Posterior vena cava (tissue), 2 donors: Measurements from ENCODE around the gene RASSF4. TPM values are rescaled to one million over a fixed set of nuclear protein-coding genes. Genes with fewer than 3 reads are reported as not detected.

ENCODE experiments used
- DNase-seq: peaks from one replicate; pipeline ENCODE4 v3.0.0-alpha.2; 2020; ENCODE audit warnings: low spot score
- intact Hi-C, 2 donors: fragments of 100-400 bp; cut with DNase I; formaldehyde crosslinking; loops; one replicate each; pipeline versions ENCODE4 v1.14.1 to v1.14.2; 2022 to 2023
- total RNA-seq, 2 donors: library from RNA; stranded (reverse); fragmentation: NEBNext Ultra II Directional; extraction: Animal tissue kit (Norgen Biotek cat#: 25700); gene quantifications; one replicate each; pipeline ENCODE4 v1.2.1, GENCODE V29; 2021
- donor health status: DM: yes; HTN: yes; CAD: no.
- donor health status: DM: yes; HTN: yes; CAD: no.

Gene RASSF4
- total RNA-seq, 2 donors from 2014 or later: 15.5 to 37.9 TPM

- DNase-seq: no peak
- intact Hi-C loops: no loop called here
Measured at GRCh38 chr10:44925811-44926750, 33.5 kb upstream of the RASSF4 start.

- intact Hi-C loops: no loop called here
- no peak for DNase-seq
Measured at GRCh38 chr10:44926751-44927351, 32.8 kb upstream of the RASSF4 start.

GRCh38 chr10:44927352-44927751 is 32.2 kb upstream of the RASSF4 start:
- intact Hi-C loops: no loop called here
- DNase-seq: no peak

- DNase-seq: no peak
- intact Hi-C loops: no loop called here
Measured at GRCh38 chr10:44928462-44928861, 31.1 kb upstream of the RASSF4 start.

- intact Hi-C loops: loop anchor here in 1 of 2 donors (5.0 kb wide), 1 partner anchor 48 kb away; the partner anchor contains the start of gene DEPP1
- no peak for DNase-seq
Measured at GRCh38 chr10:44929356-44930255, 30.0 kb upstream of the RASSF4 start.

GRCh38 chr10:44930904-44931620 is 28.5 kb upstream of the RASSF4 start:
- no peak for DNase-seq
- intact Hi-C loops: loop anchor here (1.0 to 5.0 kb wide), 2 partner anchors 44 to 46 kb away; partner anchors contain the start of gene DEPP1 (in 1 of the 2)

- intact Hi-C loops: loop anchor here (1.0 to 5.0 kb wide), 2 partner anchors 43 to 45 kb away; partner anchors contain the start of gene DEPP1 (in 1 of the 2)
- DNase-seq: no peak
Measured at GRCh38 chr10:44931621-44932516, 27.7 kb upstream of the RASSF4 start.

- peak; percentile 96 for DNase-seq
- intact Hi-C loops: loop anchor here in 1 of 2 donors (5.0 kb wide), 1 partner anchor 45 kb away; the partner anchor contains the start of gene DEPP1
Measured at GRCh38 chr10:44932517-44933450, 26.8 kb upstream of the RASSF4 start.

- no peak for DNase-seq
- intact Hi-C loops: loop anchor here in 1 of 2 donors (5.0 kb wide), 1 partner anchor 44 kb away; the partner anchor contains the start of gene DEPP1
Measured at GRCh38 chr10:44933451-44934321, 25.9 kb upstream of the RASSF4 start.

GRCh38 chr10:44934416-44935200 is 25.0 kb upstream of the RASSF4 start:
- DNase-seq: no peak

GRCh38 chr10:44935201-44935965 is 24.2 kb upstream of the RASSF4 start:
- no peak for DNase-seq
- intact Hi-C loops: no loop called here

More at GRCh38 chr10:44934416-44935200, 25.0 kb upstream of the RASSF4 start:
- intact Hi-C loops: loop anchor here in 1 of 2 donors (5.0 kb wide), 1 partner anchor 43 kb away; the partner anchor contains the start of gene DEPP1

GRCh38 chr10:44935966-44936295 is 23.7 kb upstream of the RASSF4 start:
- intact Hi-C loops: no loop called here

GRCh38 chr10:44936314-44936975 is 23.2 kb upstream of the RASSF4 start:
- intact Hi-C loops: no loop called here
- no peak for DNase-seq

More at GRCh38 chr10:44935966-44936295, 23.7 kb upstream of the RASSF4 start:
- DNase-seq: no peak
